SK-N-SH treated with all-trans-retinoic acid at 6 μM for 48 hours (cell line): ENCODE measurements around the gene FAM227B.

Source experiments
- ATAC-seq: fragments of 200-7000 bp; cut with Tn5 transposase; 3 replicates; pipeline ENCODE4 v1.9.1; 2020; ENCODE audit warnings: mild to moderate bottlenecking, moderate library complexity
- ARNTL ChIP-seq: fragments of 450-650 bp; formaldehyde crosslinking; IDR thresholded peaks from 2 replicates; pipeline ENCODE4 v1.5.0; 2020; ENCODE audit warnings: low read depth, mild to moderate bottlenecking, moderate library complexity, borderline replicate concordance
- BACH2 ChIP-seq: fragments of 250-450 bp; sonication (Bioruptor Pico); IDR thresholded peaks from 2 replicates; pipeline ENCODE4 v1.9.0; 2021; ENCODE audit warnings: mild to moderate bottlenecking, borderline replicate concordance
- CSDC2 ChIP-seq: fragments of 250-450 bp; sonication (Bioruptor Pico); IDR thresholded peaks from 2 replicates; pipeline ENCODE4 v1.5.0; 2020; ENCODE audit warnings: mild to moderate bottlenecking, moderate library complexity
- CSRNP3 ChIP-seq: fragments of 250-450 bp; sonication (Bioruptor Pico); IDR thresholded peaks from 2 replicates; pipeline ENCODE4 v1.5.1; 2021; ENCODE audit warnings: mild to moderate bottlenecking, moderate library complexity
- ISL1 ChIP-seq: fragments of 250-450 bp; sonication (Bioruptor Pico); IDR thresholded peaks from 2 replicates; pipeline ENCODE4 v2.1.2; 2022; ENCODE audit warnings: mild to moderate bottlenecking, moderate library complexity
- OSR1 ChIP-seq: fragments of 250-450 bp; sonication (Bioruptor Pico); IDR thresholded peaks from 2 replicates; pipeline ENCODE4 v1.8.0; 2022; ENCODE audit warnings: moderate library complexity, mild to moderate bottlenecking, inconsistent platforms
- PPARA ChIP-seq: fragments of 250-450 bp; sonication (Bioruptor Pico); IDR thresholded peaks from 2 replicates; pipeline ENCODE4 v1.5.0; 2020; ENCODE audit warnings: mild to moderate bottlenecking, borderline replicate concordance
- RARB ChIP-seq: fragments of 250-450 bp; sonication (Bioruptor Pico); IDR thresholded peaks from 2 replicates; pipeline ENCODE4 v1.8.0; 2021; ENCODE audit warnings: mild to moderate bottlenecking, moderate library complexity
- TCF4 ChIP-seq: fragments of 250-450 bp; sonication (Bioruptor Pico); IDR thresholded peaks from 2 replicates; pipeline ENCODE4 v1.8.0; 2021; ENCODE audit warnings: mild to moderate bottlenecking, moderate library complexity, borderline replicate concordance
- ZC3H10 ChIP-seq: fragments of 250-450 bp; sonication (Bioruptor Pico); IDR thresholded peaks from 2 replicates; pipeline ENCODE4 v1.5.1; 2021; ENCODE audit warnings: mild to moderate bottlenecking, moderate library complexity
- ZFP3 ChIP-seq: fragments of 250-450 bp; sonication (Bioruptor Pico); IDR thresholded peaks from 2 replicates; pipeline ENCODE4 v1.5.0; 2020; ENCODE audit warnings: mild to moderate bottlenecking, moderate library complexity
- ZFP30 ChIP-seq: fragments of 450-650 bp; formaldehyde crosslinking; IDR thresholded peaks from 2 replicates; pipeline ENCODE4 v1.5.0; 2022; ENCODE audit warnings: mild to moderate bottlenecking, moderate library complexity
- ZNF565 ChIP-seq: fragments of 450-650 bp; formaldehyde crosslinking; conservative IDR thresholded peaks from 2 replicates; pipeline ENCODE4 v1.5.0; 2020; ENCODE audit warnings: low read depth, mild to moderate bottlenecking, moderate library complexity
- ZNF70 ChIP-seq: fragments of 450-650 bp; formaldehyde crosslinking; IDR thresholded peaks from 2 replicates; pipeline ENCODE4 v1.5.0; 2020; ENCODE audit warnings: mild to moderate bottlenecking, moderate library complexity
- ZNF8 ChIP-seq: fragments of 450-650 bp; formaldehyde crosslinking; IDR thresholded peaks from 2 replicates; pipeline ENCODE4 v1.5.0; 2020; ENCODE audit warnings: mild to moderate bottlenecking, moderate library complexity
- TF ChIP-seq, protein P1 (sequence below): fragments of 250-450 bp; sonication (Bioruptor Pico); IDR thresholded peaks from 2 replicates; pipeline ENCODE4 v1.5.1; 2020; ENCODE audit warnings: low read depth, mild to moderate bottlenecking, moderate library complexity
- TF ChIP-seq, protein P2 (sequence below): fragments of 250-450 bp; sonication (Bioruptor Pico); IDR thresholded peaks from 2 replicates; pipeline ENCODE4 v1.8.0; 2020; ENCODE audit warnings: mild to moderate bottlenecking, moderate library complexity, borderline replicate concordance
- TF ChIP-seq, protein P3 (sequence below): fragments of 250-450 bp; sonication (Bioruptor Pico); IDR thresholded peaks from 2 replicates; pipeline ENCODE4 v1.5.0; 2020; ENCODE audit warnings: mild to moderate bottlenecking, moderate library complexity

FAM227B gene

DNA sequence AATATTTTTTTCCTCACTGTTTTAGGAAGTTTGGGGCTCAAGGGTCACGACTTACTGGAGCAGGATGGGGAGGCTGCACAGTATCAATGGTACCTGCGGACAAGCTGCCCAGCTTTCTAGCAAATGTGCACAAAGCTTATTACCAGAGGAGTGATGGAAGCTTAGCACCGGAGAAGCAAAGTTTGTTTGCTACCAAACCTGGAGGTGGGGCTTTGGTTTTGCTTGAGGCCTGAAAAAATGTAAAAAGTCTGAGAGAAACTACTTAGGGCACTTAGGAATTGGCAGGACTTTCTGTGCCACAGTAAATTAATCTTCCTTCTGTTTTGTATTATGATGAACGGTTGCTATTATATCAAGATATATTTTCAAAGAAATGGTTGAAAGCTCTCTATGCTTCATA lies 292.7 kb downstream of the FAM227B start:
- peak; percentile 37; the same call in 1 of the 3 replicates for ATAC-seq
- TF ChIP-seq OSR1 (CRISPR knock-in tag) (no peak), ISL1 (peak; percentile 85)

DNA sequence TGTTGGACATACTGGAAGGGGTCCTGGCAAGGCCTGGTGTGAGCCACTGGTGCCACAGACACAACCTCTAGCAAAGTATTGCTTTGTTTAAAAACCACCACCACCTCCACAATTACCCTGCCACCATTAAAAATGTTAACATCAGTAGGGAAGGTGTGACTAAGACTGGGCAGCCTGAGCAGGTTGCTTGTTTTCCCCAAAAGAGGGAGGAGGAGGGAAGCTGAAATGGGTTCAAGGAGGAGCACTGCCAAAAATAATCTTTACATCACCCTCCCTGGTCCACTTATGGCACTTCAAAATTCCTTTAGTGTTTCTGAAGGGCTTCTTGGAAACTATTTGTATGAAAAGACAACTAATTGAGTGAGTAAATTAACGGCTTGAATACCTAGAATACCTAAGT lies 297.4 kb downstream of the FAM227B start:
- no peak for ATAC-seq
- TF ChIP-seq ZFP30 (CRISPR knock-in tag) (no peak), ARNTL (CRISPR knock-in tag) (no peak), PPARA (CRISPR knock-in tag) (no peak), ZFP3 (no peak), ZNF70 (CRISPR knock-in tag) (no peak), TCF4 (no peak), CSRNP3 (CRISPR knock-in tag) (no peak), ISL1 (no peak), ZNF565 (no peak), BACH2 (CRISPR knock-in tag) (no peak), RARB (CRISPR knock-in tag) (no peak)
- TF ChIP-seq, protein P1, sequence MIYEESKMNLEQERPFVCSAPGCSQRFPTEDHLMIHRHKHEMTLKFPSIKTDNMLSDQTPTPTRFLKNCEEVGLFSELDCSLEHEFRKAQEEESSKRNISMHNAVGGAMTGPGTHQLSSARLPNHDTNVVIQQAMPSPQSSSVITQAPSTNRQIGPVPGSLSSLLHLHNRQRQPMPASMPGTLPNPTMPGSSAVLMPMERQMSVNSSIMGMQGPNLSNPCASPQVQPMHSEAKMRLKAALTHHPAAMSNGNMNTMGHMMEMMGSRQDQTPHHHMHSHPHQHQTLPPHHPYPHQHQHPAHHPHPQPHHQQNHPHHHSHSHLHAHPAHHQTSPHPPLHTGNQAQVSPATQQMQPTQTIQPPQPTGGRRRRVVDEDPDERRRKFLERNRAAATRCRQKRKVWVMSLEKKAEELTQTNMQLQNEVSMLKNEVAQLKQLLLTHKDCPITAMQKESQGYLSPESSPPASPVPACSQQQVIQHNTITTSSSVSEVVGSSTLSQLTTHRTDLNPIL (CRISPR knock-in tag) = no peak
- TF ChIP-seq, protein P2, sequence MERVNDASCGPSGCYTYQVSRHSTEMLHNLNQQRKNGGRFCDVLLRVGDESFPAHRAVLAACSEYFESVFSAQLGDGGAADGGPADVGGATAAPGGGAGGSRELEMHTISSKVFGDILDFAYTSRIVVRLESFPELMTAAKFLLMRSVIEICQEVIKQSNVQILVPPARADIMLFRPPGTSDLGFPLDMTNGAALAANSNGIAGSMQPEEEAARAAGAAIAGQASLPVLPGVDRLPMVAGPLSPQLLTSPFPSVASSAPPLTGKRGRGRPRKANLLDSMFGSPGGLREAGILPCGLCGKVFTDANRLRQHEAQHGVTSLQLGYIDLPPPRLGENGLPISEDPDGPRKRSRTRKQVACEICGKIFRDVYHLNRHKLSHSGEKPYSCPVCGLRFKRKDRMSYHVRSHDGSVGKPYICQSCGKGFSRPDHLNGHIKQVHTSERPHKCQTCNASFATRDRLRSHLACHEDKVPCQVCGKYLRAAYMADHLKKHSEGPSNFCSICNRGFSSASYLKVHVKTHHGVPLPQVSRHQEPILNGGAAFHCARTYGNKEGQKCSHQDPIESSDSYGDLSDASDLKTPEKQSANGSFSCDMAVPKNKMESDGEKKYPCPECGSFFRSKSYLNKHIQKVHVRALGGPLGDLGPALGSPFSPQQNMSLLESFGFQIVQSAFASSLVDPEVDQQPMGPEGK (CRISPR knock-in tag) = no peak
- TF ChIP-seq, protein P3, sequence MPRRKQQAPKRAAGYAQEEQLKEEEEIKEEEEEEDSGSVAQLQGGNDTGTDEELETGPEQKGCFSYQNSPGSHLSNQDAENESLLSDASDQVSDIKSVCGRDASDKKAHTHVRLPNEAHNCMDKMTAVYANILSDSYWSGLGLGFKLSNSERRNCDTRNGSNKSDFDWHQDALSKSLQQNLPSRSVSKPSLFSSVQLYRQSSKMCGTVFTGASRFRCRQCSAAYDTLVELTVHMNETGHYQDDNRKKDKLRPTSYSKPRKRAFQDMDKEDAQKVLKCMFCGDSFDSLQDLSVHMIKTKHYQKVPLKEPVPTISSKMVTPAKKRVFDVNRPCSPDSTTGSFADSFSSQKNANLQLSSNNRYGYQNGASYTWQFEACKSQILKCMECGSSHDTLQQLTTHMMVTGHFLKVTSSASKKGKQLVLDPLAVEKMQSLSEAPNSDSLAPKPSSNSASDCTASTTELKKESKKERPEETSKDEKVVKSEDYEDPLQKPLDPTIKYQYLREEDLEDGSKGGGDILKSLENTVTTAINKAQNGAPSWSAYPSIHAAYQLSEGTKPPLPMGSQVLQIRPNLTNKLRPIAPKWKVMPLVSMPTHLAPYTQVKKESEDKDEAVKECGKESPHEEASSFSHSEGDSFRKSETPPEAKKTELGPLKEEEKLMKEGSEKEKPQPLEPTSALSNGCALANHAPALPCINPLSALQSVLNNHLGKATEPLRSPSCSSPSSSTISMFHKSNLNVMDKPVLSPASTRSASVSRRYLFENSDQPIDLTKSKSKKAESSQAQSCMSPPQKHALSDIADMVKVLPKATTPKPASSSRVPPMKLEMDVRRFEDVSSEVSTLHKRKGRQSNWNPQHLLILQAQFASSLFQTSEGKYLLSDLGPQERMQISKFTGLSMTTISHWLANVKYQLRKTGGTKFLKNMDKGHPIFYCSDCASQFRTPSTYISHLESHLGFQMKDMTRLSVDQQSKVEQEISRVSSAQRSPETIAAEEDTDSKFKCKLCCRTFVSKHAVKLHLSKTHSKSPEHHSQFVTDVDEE = no peak

- TF ChIP-seq ISL1 (no peak), CSDC2 (no peak), ZNF8 (CRISPR knock-in tag) (no peak), ZNF70 (CRISPR knock-in tag) (no peak), ZC3H10 (CRISPR knock-in tag) (no peak), ZFP30 (CRISPR knock-in tag) (no peak), BACH2 (CRISPR knock-in tag) (no peak), RARB (CRISPR knock-in tag) (no peak), CSRNP3 (CRISPR knock-in tag) (no peak)
- TF ChIP-seq, protein P3 = no peak
- TF ChIP-seq, protein P1 (CRISPR knock-in tag) = no peak
- TF ChIP-seq, all 23 proteins: peak for 0
- ATAC-seq = no peak
Measured at GRCh38 chr15:49320351-49320750, 300.3 kb downstream of the FAM227B start.
